Immature natural killer cell (primary cell): Measurements from ENCODE around the gene DNPH1. TPM values are rescaled to one million over a fixed set of nuclear protein-coding genes. Genes with fewer than 3 reads are reported as not detected.

ENCODE experiments used
- DNase-seq, 3 donors: peaks; one replicate each; pipeline ENCODE4 v3.0.0; 2022; ENCODE audit warnings: mixed read lengths in 1 of 3
- H3K27ac Mint-ChIP-seq, 6 donors: one replicate each; pipeline ENCODE4 v1.8.0; 2020; ENCODE audit warnings: mixed read lengths in 6 of 6, mild to moderate bottlenecking in 5 of 6, inconsistent platforms in 4 of 6, moderate library complexity in 3 of 6
- H3K27me3 Mint-ChIP-seq, 3 donors: one replicate each; pipeline ENCODE4 v1.8.0; 2020 to 2021; ENCODE audit warnings: low read depth in 3 of 3, mild to moderate bottlenecking in 3 of 3, mixed read lengths in 3 of 3, moderate library complexity in 3 of 3, inconsistent platforms in 1 of 3
- H3K36me3 Mint-ChIP-seq, 3 donors: one replicate each; pipeline ENCODE4 v1.8.0; 2020; ENCODE audit warnings: mixed read lengths in 3 of 3, inconsistent platforms in 2 of 3, mild to moderate bottlenecking in 2 of 3
- H3K4me1 Mint-ChIP-seq, 2 donors: one replicate each; pipeline ENCODE4 v1.8.0; 2020; ENCODE audit warnings: inconsistent platforms in 2 of 2, mild to moderate bottlenecking in 2 of 2, mixed read lengths in 2 of 2, moderate library complexity in 1 of 2
- H3K4me3 Mint-ChIP-seq, 5 donors: one replicate each; pipeline ENCODE4 v1.8.0; 2020; ENCODE audit warnings: mild to moderate bottlenecking in 5 of 5, mixed read lengths in 5 of 5, inconsistent platforms in 3 of 5, moderate library complexity in 3 of 5
- H3K9me3 Mint-ChIP-seq, 6 donors: one replicate each; pipeline ENCODE4 v1.8.0; 2020; ENCODE audit warnings: mild to moderate bottlenecking in 6 of 6, mixed read lengths in 6 of 6, inconsistent platforms in 4 of 6, moderate library complexity in 3 of 6
- polyA plus RNA-seq, 3 donors: library from polyadenylated mRNA; unstranded; fragments of 300-500 nt; fragmentation: Illumina TruSeq; gene quantifications; one replicate each; pipeline ENCODE4 v1.2.3, GENCODE V29; 2021

Gene DNPH1
- polyA plus RNA-seq, 3 donors from 2014 or later: 23.7 to 36.8 (median 33.6) TPM

DNA sequence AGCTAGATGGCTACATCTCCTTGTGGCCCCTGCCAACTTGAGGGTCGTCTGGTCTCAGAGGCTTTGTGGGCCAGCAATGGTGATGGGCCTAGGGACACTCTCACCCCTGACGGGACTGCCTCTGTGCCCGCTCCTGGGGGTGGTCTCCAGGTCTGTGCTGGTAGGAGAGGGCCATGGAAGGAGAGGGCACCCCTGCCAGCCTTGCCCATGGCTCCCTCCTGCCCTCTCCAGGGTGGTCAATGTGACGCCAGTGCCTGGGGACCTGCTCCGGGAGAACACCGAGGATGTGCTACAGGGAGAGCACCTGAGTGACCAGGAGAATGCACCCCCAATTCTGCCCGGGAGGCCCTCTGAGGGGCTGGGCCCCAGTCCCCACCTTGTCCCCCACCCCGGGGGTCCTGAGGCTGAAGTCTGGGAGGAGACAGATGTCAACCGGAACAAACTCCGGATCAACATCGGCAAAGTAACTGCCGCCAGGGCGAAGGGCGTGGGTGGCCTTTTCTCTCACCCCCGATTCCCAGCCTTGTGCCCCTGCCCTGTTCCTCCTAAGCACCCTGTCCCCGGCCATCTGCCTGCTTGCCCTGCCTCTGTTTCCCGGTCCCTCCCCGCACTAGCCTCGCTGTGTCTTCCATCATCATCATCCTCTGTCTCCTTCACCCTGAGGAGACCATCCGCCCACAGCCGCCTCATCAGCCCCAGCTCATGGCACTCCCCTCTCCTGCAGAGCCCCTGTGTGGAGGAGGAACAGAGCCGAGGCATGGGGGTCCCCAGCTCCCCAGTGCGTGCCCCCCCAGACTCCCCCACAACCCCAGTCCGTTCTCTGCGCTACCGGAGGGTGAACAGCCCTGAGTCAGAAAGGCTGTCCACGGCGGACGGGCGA lies 29.8 kb upstream of the DNPH1 start:
- Mint-ChIP-seq H3K9me3 (no peaks in the 10 kb centered on the region), H3K4me3 (no peak overlapping the region), H3K4me1 (peaks cover 0 to 4% of the 10 kb centered on the region in 2 donors), H3K27me3 (peaks cover 7 to 9% (median 7%) of the 10 kb centered on the region in 3 donors), H3K27ac (no peak overlapping the region), H3K36me3 (peaks cover 0 to 6% (median 0%) of the 10 kb centered on the region in 3 donors)
- no peak for DNase-seq

DNA sequence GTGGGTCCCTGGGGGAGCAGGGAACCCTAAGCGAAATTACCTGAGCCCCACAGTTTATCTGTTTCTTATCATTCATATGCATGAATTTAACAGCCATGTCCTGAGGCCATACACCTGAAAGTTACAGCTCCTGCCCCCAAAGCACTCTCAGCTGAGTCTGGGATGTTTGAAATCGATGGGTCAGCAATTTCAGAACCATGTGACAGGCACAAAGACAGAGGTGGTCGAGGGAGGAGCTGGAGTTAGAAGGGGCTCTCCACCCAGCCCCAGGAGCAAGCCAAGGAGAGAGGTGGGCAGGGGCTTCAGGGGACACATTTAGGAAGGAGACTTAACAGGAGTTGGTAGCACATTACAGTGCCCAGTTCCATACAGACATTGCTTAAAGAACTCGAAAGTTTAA lies 28.9 kb upstream of the DNPH1 start:
- Mint-ChIP-seq H3K27me3 (peaks cover 4 to 12% (median 5%) of the 10 kb centered on the region in 3 donors), H3K27ac (no peak overlapping the region), H3K4me3 (no peak overlapping the region), H3K36me3 (peaks cover 0 to 6% (median 0%) of the 10 kb centered on the region in 3 donors), H3K9me3 (no peaks in the 10 kb centered on the region), H3K4me1 (no peaks in the 10 kb centered on the region)
- DNase-seq: no peak

- Mint-ChIP-seq H3K27me3 (peaks cover 4 to 14% (median 5%) of the 10 kb centered on the region in 3 donors), H3K4me1 (no peaks in the 10 kb centered on the region), H3K9me3 (no peaks in the 10 kb centered on the region), H3K36me3 (peaks cover 0 to 6% (median 0%) of the 10 kb centered on the region in 3 donors), H3K4me3 (no peak overlapping the region), H3K27ac (no peak overlapping the region)
- no peak for DNase-seq
Measured at GRCh38 chr6:43257367-43258145, 28.3 kb upstream of the DNPH1 start.

DNA sequence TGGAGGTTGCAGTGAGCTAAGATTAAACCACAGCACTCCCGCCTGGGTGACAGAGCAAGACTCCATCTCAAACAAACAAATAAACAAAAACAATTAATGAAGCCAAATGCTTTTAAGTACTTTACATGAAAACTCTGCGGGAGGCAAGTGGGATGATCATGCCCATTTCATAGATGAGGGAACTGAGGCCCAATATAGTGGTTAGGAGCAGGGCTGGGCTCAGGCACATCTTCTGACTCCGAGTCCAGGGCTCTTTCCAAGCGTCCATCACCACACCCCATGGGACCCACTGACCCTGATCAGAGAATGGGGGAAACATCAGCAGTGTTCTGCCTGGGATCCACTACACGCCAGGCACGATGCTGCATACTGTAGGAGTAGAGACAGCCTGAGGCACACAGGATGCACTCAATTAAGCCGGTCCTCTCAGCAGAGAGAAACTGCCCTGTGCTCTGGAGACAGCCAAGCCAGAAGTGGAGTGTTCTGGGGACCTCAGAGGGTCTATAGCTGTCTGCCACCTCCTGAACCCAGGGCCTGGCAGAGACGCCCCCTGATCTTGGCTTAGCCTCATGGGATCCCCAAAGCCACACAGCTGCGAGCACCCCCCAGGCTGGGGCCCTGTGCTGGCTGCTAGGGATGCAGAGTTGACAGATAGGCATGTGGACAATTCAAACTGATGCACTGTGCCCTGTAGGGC lies 27.5 kb upstream of the DNPH1 start:
- peak overlapping the region in 1 of 6 donors; percentile 32 for H3K27ac Mint-ChIP-seq
- no peak overlapping the region for H3K4me3 Mint-ChIP-seq
- H3K9me3 Mint-ChIP-seq: no peaks in the 10 kb centered on the region
- peaks cover 0 to 5% (median 0%) of the 10 kb centered on the region in 3 donors for H3K36me3 Mint-ChIP-seq
- no peaks in the 10 kb centered on the region for H3K4me1 Mint-ChIP-seq
- no peak for DNase-seq
- H3K27me3 Mint-ChIP-seq: peaks cover 5 to 14% (median 9%) of the 10 kb centered on the region in 3 donors

- no peak for DNase-seq
- Mint-ChIP-seq H3K9me3 (no peaks in the 10 kb centered on the region), H3K27me3 (peaks cover 5 to 19% (median 14%) of the 10 kb centered on the region in 3 donors), H3K4me3 (no peak overlapping the region), H3K36me3 (peaks cover 0 to 3% (median 0%) of the 10 kb centered on the region in 3 donors), H3K27ac (no peak overlapping the region), H3K4me1 (no peaks in the 10 kb centered on the region)
Measured at GRCh38 chr6:43255408-43256054, 26.2 kb upstream of the DNPH1 start.

GRCh38 chr6:43254846-43255245 lies 25.6 kb upstream of the DNPH1 start:
- no peak overlapping the region for H3K4me3 Mint-ChIP-seq
- no peaks in the 10 kb centered on the region for H3K4me1 Mint-ChIP-seq
- H3K36me3 Mint-ChIP-seq: peaks cover 0 to 3% (median 0%) of the 10 kb centered on the region in 3 donors
- no peak for DNase-seq
- no peak overlapping the region for H3K27ac Mint-ChIP-seq
- peaks cover 5 to 19% (median 14%) of the 10 kb centered on the region in 3 donors for H3K27me3 Mint-ChIP-seq
- H3K9me3 Mint-ChIP-seq: no peaks in the 10 kb centered on the region

DNA sequence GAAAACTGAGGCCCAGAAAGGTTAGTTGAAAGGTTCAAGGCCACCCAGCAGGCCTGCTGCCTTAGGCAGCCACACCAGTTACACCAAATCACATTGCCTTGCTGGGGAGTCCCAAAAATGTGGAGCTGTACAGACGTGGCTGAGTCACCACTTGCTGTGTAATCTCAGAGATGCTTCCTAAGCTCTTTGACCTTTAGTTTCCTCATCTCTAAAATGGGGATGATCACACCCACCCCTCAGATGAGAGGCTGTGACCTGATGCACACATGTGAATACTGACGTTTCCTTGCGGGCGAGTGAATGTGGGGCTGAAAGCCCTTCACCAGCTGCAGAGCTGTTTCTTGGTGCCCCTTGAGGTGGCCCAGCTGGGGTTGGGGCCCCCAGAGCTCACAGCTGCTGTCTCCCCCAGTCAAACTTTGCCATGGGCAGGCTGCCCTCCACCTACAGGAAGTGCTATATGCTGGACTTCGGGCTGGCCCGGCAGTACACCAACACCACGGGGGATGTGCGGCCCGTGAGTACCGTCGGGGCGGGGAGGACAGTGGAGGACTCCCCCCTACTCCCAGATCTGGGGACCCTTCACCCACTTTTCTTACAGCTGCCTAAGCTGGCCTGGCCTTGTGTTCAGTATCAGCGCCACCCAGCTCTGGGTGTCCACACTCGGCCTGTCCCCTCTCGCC lies 25.0 kb upstream of the DNPH1 start:
- Mint-ChIP-seq H3K4me1 (no peaks in the 10 kb centered on the region), H3K27ac (no peak overlapping the region), H3K27me3 (peaks cover 5 to 19% (median 14%) of the 10 kb centered on the region in 3 donors), H3K36me3 (peaks cover 0 to 3% (median 0%) of the 10 kb centered on the region in 3 donors), H3K4me3 (no peak overlapping the region), H3K9me3 (no peaks in the 10 kb centered on the region)
- DNase-seq: no peak

GRCh38 chr6:43253401-43253800 lies 24.1 kb upstream of the DNPH1 start:
- no peak for DNase-seq
- no peak overlapping the region for H3K27ac Mint-ChIP-seq
- no peaks in the 10 kb centered on the region for H3K9me3 Mint-ChIP-seq
- H3K27me3 Mint-ChIP-seq: peaks cover 5 to 19% (median 14%) of the 10 kb centered on the region in 3 donors
- no peaks in the 10 kb centered on the region for H3K4me1 Mint-ChIP-seq
- peaks cover 0 to 3% (median 0%) of the 10 kb centered on the region in 3 donors for H3K36me3 Mint-ChIP-seq
- no peak overlapping the region for H3K4me3 Mint-ChIP-seq

DNA sequence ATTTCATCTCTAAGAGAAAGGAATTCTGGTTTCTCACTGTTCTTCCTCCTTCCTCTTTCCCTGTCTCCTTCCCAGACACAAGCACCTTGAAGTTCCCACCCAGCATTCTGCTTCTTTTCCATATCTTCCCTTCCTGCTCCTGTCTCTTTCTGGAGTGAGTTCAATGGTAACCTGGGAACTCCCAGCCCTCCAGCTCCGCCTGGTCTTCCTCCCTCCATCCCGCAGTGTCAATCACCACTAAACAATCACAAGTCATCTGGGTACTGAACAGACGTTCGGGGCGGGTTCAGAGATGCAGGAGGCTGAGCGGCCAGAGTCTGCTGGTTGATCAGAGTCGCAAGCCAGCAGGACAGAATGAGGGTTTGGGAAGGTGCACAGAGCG lies 21.7 kb upstream of the DNPH1 start:
- Mint-ChIP-seq H3K4me1 (peaks cover 9 to 12% of the 10 kb centered on the region in 2 donors), H3K27ac (no peak overlapping the region), H3K27me3 (peaks cover 13 to 21% (median 14%) of the 10 kb centered on the region in 3 donors), H3K4me3 (no peak overlapping the region), H3K36me3 (peaks cover 0 to 3% (median 0%) of the 10 kb centered on the region in 3 donors), H3K9me3 (no peaks in the 10 kb centered on the region)
- DNase-seq: no peak

DNA sequence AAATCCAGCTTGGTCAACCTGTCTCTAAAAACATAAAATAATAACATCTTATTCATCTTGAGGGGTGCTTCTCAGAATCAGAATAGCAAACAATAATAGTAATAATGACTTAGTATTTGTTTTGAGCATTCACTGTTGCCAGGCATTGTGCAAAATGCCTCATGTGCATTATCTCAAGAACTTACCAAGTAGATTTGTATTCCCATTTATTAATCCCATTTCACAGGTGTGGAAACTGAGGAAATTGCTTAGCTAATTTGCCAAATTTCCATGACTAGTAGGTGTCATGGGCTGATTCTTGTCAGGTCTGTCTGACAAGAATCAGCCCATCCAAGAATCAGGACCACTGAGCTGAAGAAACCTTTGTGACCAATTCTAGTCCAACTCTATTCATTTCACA lies 19.5 kb upstream of the DNPH1 start:
- Mint-ChIP-seq H3K36me3 (no peaks in the 10 kb centered on the region), H3K27me3 (peaks cover 9 to 17% (median 11%) of the 10 kb centered on the region in 3 donors), H3K9me3 (no peaks in the 10 kb centered on the region), H3K27ac (no peak overlapping the region), H3K4me3 (peak overlapping the region in 1 of 5 donors; percentile 85), H3K4me1 (peaks cover 9 to 12% of the 10 kb centered on the region in 2 donors)
- no peak for DNase-seq

GRCh38 chr6:43248101-43248500 lies 18.8 kb upstream of the DNPH1 start:
- Mint-ChIP-seq H3K4me3 (peak overlapping the region in 4 of 5 donors; percentile 85 to 92 (median 87)), H3K36me3 (no peaks in the 10 kb centered on the region), H3K27ac (peak overlapping the region in 1 of 6 donors; percentile 85), H3K27me3 (peaks cover 9 to 17% (median 11%) of the 10 kb centered on the region in 3 donors), H3K4me1 (peaks cover 9 to 12% of the 10 kb centered on the region in 2 donors), H3K9me3 (no peaks in the 10 kb centered on the region)
- no peak for DNase-seq

GRCh38 chr6:43247114-43247999 lies 18.1 kb upstream of the DNPH1 start:
- peaks cover 9 to 12% of the 10 kb centered on the region in 2 donors for H3K4me1 Mint-ChIP-seq
- DNase-seq: peak; percentile 59 to 66 (median 61)
- peak overlapping the region in 4 of 5 donors; percentile 85 to 92 (median 87) for H3K4me3 Mint-ChIP-seq
- no peaks in the 10 kb centered on the region for H3K36me3 Mint-ChIP-seq
- peak overlapping the region; percentile 6 to 89 (median 64) for H3K27ac Mint-ChIP-seq
- peaks cover 6 to 15% (median 11%) of the 10 kb centered on the region in 3 donors for H3K27me3 Mint-ChIP-seq
- no peaks in the 10 kb centered on the region for H3K9me3 Mint-ChIP-seq
